Urothelium cell line (cell line): ENCODE results near the gene NELL1.
"Not testable (repeated sequence)": the region's sequence is repeated elsewhere in the genome, so short reads cannot be mapped to it uniquely, and the experiment has no call there.

Experiments
- DNase-seq: peaks from one replicate; pipeline ENCODE4 v3.0.0; 2011; ENCODE audit warnings: low spot score, mixed read lengths
- FAIRE-seq: peaks from 2 replicates; lab custom pipeline; 2011; peaks lifted over from hg19 to GRCh38; lab: Jason Lieb, UNC

NELL1 gene

GRCh38 chr11:20762116-20762844, 92.9 kb downstream of the NELL1 start:
- FAIRE-seq (no peak), DNase-seq (peak; percentile 56)

GRCh38 chr11:20762980-20763379, 93.6 kb downstream of the NELL1 start:
- DNase-seq (no peak), FAIRE-seq (no peak)

GRCh38 chr11:20770414-20770946, 101.1 kb downstream of the NELL1 start:
- no peak for DNase-seq
- no peak for FAIRE-seq

DNA sequence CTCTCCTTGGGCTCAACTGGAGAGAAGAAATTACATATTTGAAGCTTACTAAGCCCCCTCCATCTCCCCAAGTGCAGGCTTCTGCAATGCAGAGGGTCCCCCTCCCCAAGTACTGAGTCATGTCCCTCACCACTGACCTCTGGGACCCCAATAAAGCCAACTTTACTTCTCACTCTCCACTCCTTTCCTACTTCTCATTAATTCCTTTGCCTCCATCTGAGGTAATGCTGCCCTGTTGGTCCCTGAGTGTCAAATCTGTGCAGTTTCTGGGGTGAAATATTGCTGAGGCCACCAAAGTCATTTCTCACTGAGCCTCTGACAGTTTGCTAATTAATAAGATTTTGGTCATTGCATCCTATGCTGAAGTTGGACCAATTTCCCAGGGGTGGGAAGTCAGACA, 101.6 kb downstream of the NELL1 start:
- DNase-seq: no peak
- FAIRE-seq: no peak

- FAIRE-seq: no peak
- DNase-seq: no peak
These were observed 102.3 kb downstream of the NELL1 start for GRCh38 chr11:20771681-20772080.

GRCh38 chr11:20775331-20775730, 105.9 kb downstream of the NELL1 start:
- no peak for DNase-seq
- no peak for FAIRE-seq

GRCh38 chr11:20782775-20783174, 113.4 kb downstream of the NELL1 start:
- FAIRE-seq (no peak), DNase-seq (no peak)

GRCh38 chr11:20783220-20783619, 113.8 kb downstream of the NELL1 start:
- DNase-seq: no peak

DNA sequence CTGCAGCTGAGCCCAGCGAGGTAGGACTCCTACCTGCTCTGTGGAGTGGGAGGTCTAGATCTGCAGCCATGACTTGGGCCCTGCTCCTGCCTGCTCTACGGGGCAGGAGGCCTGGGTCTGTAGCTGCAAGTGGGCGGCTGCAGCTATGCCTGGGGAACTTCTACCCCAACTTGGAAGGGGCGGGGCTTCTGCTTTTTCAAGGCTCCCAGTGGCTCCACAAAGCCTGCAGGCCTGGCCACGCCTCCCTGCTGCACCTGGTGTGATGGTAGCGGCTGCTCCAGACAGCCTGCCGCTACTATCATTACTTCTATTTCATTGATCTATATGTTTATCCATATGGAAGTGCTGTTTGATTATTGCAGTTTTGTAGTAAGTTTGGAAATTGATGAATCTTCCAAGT, 121.2 kb downstream of the NELL1 start:
- FAIRE-seq: no peak

More at GRCh38 chr11:20783220-20783619, 113.8 kb downstream of the NELL1 start:
- FAIRE-seq: no peak

GRCh38 chr11:20795005-20795404, 125.6 kb downstream of the NELL1 start:
- DNase-seq (no peak), FAIRE-seq (no peak)

More for the DNA sequence above, 121.2 kb downstream of the NELL1 start:
- no peak for DNase-seq

DNA sequence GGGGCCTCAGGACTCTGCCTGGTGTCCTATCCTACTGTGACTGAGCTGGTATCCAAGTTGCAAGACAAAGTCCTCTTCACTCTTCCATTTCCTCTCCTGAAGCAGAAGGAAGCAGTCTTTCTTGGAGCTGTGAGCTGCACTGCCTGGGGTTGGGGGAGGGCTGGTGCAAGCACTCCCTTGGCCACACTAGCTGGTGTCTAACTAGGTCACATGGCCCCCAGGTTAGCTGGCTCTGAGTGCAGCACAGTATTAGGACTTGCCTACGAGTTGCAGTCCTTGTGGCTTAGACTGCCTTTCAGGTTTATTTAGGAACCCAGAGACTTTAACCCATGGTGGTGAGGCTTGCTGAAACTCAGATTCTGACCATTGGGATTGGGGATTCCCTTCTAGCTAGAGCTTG, 138.9 kb downstream of the NELL1 start:
- DNase-seq: no peak
- FAIRE-seq: no peak

- FAIRE-seq (no peak), DNase-seq (no peak)
These were observed 151.7 kb downstream of the NELL1 start for GRCh38 chr11:20821046-20821445.

DNA sequence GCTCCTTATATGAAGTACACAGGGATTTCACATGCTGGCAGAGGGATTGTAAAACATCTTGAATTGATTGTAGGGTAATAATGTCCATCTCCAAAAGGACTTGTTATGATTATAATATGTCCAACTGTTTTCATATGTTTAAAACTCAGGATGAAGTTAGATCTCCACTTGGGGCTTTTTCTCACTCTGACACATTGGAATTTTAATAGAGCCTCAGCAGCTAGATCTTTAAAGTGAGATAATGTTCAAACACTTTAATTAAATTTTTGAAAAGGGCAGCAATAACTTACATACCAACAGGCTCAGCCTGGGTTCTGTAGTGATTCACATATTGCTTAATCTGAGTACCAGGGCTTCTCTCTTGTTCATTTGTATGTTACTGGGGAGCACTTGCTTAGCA, 152.1 kb downstream of the NELL1 start:
- FAIRE-seq: no peak
- no peak for DNase-seq

- DNase-seq (no peak), FAIRE-seq (no peak)
These were observed 155.4 kb downstream of the NELL1 start for GRCh38 chr11:20824773-20825172.

- DNase-seq (no peak), FAIRE-seq (no peak)
These were observed 166.2 kb downstream of the NELL1 start for GRCh38 chr11:20835561-20835960.

- FAIRE-seq (no peak), DNase-seq (no peak)
These were observed 169.8 kb downstream of the NELL1 start for GRCh38 chr11:20839231-20839630.

DNA sequence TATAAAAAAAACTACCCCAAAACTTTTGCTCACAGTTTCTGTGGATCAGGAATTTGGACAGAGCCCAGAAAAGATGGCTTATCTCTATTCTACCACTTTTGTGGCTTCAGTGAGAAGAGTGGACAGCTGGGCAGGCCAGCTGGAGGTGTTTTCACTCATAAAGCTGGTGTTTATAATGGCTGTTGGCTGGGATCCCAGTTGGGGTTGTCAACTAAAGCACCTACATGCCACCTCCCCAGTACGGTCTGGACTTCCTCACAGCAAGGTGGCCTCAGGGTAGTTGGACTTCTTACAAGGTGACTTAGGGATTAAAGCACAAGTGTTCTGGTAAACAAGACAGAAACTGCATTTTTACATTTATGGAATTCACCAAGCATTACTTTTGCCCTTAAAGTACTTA, 171.0 kb downstream of the NELL1 start:
- DNase-seq (no peak), FAIRE-seq (no peak)

- FAIRE-seq (no peak), DNase-seq (no peak)
These were observed 174.8 kb downstream of the NELL1 start for GRCh38 chr11:20844216-20844615.

GRCh38 chr11:20844630-20845029, 175.2 kb downstream of the NELL1 start:
- DNase-seq: no peak
- FAIRE-seq: no peak

DNA sequence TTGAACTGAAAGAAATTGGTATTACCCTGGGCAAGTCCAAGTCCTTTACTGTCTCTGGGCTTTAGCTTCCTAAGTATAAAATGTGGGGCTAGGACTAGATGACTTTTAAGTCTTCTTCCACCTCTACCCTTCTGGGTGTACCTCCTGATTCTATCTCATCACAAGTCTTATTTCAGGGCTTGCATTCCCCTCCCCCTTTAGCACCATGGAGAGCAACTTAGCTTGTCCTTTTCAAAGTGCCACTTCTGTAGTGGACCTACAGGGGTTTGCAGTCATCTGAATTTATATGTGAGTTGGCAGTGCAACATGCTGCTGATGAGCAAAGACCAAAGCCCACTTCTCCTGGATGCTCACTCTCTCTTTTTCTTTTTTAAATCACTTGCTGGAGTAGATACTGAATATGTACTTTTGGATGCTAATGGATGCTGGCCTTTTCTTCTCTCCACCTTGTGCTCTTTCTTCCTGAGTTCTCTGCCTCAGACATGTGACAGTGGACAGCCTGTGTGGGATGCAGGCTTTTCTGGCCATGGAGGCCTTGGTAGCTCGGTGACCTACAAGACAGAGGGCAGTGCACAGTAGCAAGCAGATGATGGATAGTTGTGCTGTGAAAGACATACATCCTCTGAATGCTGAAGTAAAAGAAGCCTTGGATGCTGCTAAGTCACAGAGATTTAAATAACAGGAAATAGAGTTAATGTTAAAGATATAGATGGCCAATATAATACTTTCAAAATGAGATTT, 185.0 kb downstream of the NELL1 start:
- no peak for FAIRE-seq
- no peak for DNase-seq

DNA sequence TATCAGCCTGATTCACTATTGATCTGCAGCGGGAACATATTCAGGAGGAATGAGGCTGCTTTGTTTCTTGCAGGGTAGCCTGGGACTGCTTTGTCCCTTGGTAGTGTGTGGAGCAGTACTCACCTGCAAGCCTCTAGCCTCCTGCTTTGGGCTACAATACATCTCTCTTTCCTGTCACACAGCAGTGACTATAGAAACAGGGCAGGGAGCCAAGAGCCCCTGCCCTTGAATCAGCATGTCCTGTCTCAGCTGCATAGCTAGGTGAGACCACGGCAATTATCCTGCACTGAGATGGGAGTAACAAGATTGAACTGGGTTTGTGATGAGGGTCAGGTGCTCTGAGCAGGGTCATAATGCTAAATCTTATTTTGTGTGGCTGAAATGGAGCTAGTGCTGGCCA, 191.9 kb downstream of the NELL1 start:
- no peak for FAIRE-seq
- DNase-seq: no peak

DNA sequence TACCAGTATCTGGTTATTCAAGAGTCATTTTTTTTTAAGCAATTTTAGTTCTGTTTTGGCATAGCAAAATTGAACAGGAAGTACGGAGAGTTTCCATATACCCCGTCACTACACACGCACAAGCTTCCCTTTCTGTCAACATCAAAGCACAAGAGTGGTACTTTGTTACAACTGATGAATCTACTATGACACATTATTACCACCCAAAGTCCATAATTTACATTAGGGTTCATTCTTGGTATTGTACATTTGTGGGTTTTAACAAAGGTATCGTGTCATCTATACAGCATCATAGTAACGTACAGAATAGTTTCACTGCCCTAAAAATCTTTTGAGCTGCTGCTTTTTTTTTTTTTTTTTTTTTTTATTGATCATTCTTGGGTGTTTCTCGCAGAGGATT, 192.9 kb downstream of the NELL1 start:
- not testable (repeated sequence) for FAIRE-seq, DNase-seq
